ENCODE results near the gene DLG5.
"Not testable (repeated sequence)": the region's sequence is repeated elsewhere in the genome, so short reads cannot be mapped to it uniquely, and the experiment has no call there.

The DLG5 gene

GRCh38 chr10:77789861-77790260, 136.7 kb downstream of the DLG5 start:
- no peak for DNase-seq

- no peak for DNase-seq
Measured at GRCh38 chr10:77789016-77789415, 137.5 kb downstream of the DLG5 start.

GRCh38 chr10:77788496-77789010, 138.0 kb downstream of the DLG5 start:
- no peak for DNase-seq

GRCh38 chr10:77787440-77787839, 139.1 kb downstream of the DLG5 start:
- no peak for DNase-seq

DNA sequence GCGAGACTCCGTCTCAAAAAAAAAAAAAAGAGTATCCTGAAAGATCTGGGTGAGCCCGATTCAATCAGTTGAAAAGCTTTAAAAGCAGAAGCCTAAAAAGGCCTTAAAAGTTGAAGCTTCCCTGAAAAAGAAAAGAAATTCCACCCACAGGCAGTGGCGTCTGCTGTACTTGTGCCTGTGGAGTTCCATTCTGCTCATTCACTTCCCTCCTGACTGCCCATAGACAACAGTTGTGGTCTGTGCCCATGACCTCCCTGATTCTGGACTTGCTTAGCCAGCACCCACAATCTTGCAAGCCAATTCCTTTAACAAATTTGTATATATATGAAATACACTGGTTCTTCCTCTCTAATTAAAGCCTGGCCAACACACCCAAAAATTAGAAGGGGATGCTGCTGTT, 141.7 kb downstream of the DLG5 start:
- DNase-seq: no peak

DNA sequence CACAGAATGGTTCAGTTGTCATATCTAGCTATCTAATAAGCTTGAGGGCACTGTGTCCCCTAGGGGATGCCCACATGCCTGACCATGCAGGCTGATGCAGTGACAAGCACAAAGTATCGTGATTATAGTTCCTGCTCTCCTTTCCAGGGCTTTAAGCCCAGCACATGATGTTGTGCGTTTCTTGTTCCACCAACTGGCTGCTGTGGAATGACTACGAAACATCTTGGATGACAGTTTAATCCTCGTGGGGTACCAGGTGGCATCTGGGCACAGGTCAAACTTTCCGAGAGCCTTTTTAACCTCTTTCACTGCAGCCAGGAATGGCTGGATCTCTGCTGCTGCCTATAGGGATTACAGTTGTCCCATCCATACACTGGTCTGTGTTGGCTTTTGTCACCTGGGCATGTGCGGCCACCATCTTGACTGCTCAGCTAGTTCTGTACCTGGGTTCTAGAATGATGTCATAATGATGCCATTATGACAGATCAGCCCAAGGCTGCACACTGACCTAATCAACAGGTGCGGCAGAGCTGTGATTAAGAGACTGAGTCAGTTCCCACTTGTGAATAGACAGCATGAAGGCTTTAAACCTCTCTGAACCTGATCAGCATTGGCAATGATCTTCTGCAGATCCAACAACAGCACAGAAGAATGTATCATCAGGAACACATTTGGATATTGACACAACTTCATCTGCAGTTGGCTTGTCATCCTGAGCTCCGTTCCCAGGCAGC, 144.1 kb downstream of the DLG5 start:
- DNase-seq: no peak

GRCh38 chr10:77781451-77782327, 144.9 kb downstream of the DLG5 start:
- no peak for DNase-seq

DNA sequence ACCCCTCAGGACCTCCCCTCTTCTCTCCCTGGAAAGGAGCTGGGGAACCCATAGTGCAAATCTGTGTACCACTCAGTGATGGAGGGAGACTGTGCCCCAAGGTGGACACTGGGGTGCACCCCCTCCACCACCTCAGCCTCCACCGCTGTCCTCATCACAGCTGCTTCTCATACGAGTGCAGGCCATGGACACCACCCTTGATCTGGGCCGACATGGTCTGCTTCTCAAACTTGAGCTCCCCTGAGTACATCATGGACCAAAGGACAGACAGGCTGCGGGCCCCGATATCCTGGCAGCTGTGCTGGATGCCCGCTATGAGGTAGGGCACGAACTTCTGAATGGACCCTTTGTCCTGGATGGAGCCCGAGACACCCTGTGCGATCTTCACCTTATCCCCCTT, 146.4 kb downstream of the DLG5 start:
- DNase-seq: no peak

DNA sequence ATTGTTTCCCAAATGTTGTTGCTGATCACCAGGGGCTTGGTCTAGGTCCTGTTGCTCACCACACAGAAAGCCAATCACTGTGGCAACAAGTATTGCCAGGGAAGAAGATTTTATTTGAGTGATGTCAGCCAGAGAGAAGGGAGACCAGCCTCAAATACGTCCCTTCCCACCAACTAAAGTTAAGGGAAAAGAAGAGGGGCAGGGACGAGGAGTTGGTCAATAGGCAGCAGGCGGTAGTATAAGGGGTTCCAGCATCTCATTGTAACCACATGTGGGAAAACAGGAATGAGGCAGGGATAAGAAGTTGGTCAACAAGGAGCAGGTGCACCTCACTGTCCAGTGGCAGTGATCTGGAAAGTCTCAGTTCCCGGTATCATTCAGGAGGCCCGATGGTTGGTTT, 150.1 kb downstream of the DLG5 start:
- DNase-seq: no peak

DNA sequence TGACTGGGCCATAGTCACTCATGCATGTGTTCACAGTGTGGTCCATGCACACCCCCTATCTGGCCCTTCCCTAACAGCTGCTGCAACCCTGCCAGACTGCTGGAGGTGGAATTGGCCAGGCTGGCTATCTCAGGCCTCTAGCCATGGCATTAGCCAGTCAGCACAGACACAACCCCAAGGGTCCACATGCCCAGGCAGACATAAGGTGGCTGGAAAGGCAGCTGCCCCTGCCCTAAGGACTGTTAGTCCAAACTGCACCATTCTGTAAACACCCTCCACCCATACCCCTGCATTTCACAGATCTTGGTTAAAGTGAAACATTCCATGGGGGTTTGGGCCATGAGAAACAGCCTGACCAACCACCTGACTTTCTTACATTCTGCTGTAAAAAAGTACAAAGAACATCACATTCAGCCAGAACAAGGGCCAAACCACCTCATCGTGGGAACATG, 151.6 kb downstream of the DLG5 start:
- DNase-seq: no peak

- no peak for DNase-seq
Measured at GRCh38 chr10:77773631-77774426, 152.7 kb downstream of the DLG5 start.

DNA sequence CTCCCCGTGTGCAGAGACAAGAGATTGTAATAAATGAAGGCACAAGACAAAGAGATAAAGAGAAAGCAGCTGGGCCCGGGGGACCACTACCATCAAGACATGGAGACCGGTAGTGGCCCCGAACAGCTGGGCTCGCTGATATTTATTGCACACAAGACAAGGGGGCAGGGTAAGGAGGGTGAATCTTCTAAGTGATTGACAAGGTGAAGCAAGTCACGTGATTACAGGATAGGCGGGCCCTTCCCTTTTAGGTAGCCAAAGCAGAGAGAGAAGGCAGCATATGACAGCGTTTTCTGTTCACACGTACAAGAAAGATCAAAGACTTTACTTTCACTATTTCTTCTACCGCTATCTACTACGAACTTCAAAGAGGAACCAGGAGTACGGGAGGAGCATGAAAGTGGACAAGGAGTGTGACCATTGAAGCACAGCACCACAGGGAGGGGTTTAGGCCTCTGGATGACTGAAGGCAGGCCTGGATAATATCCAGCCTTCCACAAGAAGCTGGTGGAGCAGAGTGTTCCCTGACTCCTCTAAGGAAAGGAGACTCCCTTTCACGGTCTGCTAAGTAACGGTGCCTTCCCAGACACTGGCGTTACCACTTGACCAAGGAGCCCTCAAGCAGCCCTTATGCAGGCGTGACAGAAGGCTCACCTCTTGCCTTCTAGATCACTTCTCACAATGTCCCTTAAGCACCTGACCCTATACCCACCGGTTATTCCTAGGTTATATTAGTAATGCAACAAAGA, 153.5 kb downstream of the DLG5 start:
- not testable (repeated sequence) for DNase-seq

DNA sequence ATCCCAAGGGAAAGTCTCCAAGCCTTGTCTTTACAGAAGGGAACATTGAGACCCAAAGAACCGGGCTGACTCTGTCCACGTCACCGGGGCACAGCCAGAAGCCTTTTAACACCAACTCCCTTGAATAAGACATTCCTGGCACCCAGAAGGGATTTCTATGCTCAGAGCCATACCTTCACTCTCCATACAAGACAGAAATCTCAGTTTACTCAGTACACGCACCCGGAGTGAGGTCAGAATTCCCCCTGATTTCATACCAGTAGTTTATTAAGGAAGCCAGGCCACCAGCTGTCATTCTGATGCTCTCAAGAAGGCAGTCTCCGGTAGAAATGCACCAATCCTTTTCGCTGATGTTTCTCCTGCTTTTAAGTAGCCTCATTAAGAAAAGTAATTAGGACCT, 154.7 kb downstream of the DLG5 start:
- DNase-seq: no peak

- no peak for DNase-seq
Measured at GRCh38 chr10:77771450-77771849, 155.1 kb downstream of the DLG5 start.

- no peak for DNase-seq
Measured at GRCh38 chr10:77770868-77771175, 155.7 kb downstream of the DLG5 start.

- DNase-seq: peak; percentile 36
Measured at GRCh38 chr10:77770081-77770867, 156.3 kb downstream of the DLG5 start.

DNA sequence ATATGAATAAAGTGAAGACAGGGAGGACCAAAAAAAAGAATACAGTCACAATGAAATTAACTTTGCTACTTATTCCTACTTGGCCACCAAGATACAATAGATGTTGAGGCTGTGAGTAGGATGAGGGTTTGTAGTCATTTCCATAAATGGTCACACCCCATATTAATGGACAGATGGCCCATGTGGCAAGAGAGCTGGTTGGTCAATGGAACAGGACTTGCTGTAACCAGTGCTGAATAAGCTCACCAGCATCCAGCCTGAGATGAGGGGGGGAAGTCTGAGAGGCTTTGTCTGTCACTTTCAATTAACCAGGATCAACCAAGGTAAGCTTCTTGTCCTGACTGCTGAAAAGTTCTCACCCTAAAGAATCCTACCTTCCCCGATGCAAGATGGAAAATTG, 158.5 kb downstream of the DLG5 start:
- no peak for DNase-seq

DNA sequence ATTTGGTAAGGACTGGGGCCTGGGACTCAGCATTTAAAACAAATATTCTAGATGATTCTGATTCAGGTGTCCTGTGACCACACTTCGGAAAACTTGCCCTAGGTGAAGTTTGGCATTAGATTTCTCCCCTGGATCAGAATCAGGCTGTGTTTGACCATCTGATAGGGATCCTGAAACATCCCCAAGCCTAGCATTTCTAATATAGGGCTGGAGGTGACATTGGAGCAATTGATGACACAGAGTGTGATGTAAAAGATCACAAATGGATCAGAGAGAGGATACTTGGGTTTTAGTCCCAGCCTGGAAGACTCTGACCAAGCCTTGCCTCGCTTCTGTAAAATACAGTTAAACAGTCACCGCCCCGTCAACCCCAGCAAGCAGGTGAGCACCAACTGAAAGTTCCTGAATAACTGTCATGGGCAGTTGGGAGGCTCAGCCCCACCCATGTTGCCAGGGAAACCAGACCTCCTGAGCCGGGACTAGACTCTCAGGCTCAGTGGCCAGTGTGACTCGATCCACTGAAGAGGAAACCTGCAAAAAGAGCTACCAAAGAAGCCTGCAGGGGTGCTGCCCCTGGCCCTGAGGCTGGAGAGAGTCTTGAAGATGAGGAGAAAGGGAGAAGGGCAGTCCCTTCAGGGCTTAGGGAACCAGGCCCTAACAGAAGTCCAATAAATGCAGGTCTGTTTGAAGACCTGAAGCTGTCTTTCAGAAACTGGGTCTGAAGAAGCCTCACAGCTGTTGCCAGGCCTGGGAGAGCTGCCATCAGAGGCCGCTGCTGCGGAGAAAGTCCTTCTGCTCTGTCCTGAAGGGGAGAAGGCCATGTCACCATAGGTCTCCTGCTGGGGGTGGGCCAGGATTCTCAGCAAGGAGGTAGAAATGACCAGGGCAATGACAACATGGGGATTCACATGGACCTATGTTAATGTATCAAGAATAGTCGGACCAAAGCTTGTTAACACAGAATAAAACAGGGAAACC, 162.8 kb downstream of the DLG5 start:
- no peak for DNase-seq

GRCh38 chr10:77758406-77758805, 168.1 kb downstream of the DLG5 start:
- DNase-seq: not testable (repeated sequence)
